WI38 (cell line): Measurements from ENCODE around the gene SLC25A21.

ENCODE experiments used
- H3K4me3 ChIP-seq: 2 replicates; pipeline ENCODE4 v1.5.1; 2011; ENCODE audit warnings: low read depth, mild to moderate bottlenecking, control low read depth, low read length
- TF ChIP-seq, protein P1 (sequence below): IDR thresholded peaks from 2 replicates; pipeline ENCODE4 v1.5.1; 2012; ENCODE audit warnings: low read depth, mild to moderate bottlenecking, control low read depth, low read length

Gene SLC25A21

DNA sequence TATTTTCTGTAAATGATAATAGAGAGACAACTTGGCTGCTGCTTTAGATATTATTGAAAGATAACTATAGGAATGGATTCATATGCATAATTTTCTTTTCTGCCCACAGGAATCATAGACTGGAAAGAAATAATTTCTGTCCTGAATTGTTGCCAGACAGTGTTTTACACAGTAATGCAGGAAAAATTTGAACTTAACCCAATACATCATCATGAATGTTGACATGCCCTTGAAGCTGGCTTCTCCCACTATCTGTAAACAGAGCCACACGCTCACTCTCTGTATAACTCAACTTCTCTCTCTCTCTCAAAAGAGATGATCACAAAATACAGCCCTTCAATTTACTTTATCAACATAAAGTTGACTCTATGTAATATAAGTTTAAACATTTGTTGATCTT lies 454.2 kb downstream of the SLC25A21 start:
- H3K4me3 ChIP-seq: no peak overlapping the region
- TF ChIP-seq, protein P1, sequence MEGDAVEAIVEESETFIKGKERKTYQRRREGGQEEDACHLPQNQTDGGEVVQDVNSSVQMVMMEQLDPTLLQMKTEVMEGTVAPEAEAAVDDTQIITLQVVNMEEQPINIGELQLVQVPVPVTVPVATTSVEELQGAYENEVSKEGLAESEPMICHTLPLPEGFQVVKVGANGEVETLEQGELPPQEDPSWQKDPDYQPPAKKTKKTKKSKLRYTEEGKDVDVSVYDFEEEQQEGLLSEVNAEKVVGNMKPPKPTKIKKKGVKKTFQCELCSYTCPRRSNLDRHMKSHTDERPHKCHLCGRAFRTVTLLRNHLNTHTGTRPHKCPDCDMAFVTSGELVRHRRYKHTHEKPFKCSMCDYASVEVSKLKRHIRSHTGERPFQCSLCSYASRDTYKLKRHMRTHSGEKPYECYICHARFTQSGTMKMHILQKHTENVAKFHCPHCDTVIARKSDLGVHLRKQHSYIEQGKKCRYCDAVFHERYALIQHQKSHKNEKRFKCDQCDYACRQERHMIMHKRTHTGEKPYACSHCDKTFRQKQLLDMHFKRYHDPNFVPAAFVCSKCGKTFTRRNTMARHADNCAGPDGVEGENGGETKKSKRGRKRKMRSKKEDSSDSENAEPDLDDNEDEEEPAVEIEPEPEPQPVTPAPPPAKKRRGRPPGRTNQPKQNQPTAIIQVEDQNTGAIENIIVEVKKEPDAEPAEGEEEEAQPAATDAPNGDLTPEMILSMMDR: no peak

- TF ChIP-seq, protein P1: no peak
- no peak overlapping the region for H3K4me3 ChIP-seq
These were observed 455.0 kb downstream of the SLC25A21 start for GRCh38 chr14:36717363-36717762.

DNA sequence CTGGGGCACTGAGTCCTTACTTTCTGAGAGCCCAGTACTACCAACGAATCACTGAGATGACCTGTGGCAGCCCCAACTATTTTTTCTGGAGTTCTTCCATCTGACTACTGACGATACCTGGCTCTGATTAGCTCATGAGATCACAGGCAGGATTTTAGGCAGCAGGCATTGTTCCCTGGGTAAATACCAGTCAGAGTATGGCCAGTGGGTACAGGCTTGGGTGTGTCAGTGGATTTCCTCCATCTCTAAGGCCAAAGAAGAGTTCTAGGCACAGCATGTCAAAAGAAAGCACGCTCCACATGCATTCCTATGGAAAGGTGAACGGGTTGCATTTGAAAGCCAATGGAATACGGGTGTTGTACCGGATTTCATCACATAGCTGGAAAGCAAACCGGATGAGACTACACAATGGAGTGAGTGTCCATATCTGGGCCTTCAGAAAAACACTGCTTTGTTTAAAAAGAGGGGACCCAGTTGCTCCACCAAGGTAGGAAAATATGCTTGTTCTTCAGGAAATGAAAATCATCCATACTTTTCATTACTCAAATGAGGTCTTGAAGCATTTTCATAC lies 455.7 kb downstream of the SLC25A21 start:
- no peak overlapping the region for H3K4me3 ChIP-seq
- TF ChIP-seq, protein P1: no peak

- H3K4me3 ChIP-seq: no peak overlapping the region
- TF ChIP-seq, protein P1: no peak
These were observed 458.3 kb downstream of the SLC25A21 start for GRCh38 chr14:36713960-36714703.

- no peak overlapping the region for H3K4me3 ChIP-seq
- TF ChIP-seq, protein P1: no peak
These were observed 464.8 kb downstream of the SLC25A21 start for GRCh38 chr14:36707570-36707969.

GRCh38 chr14:36702474-36702873 lies 469.9 kb downstream of the SLC25A21 start:
- no peak overlapping the region for H3K4me3 ChIP-seq
- TF ChIP-seq, protein P1: no peak

- TF ChIP-seq, protein P1: no peak
- no peak overlapping the region for H3K4me3 ChIP-seq
These were observed 471.3 kb downstream of the SLC25A21 start for GRCh38 chr14:36701132-36701531.
